ENCODE results near the gene CFL2.
"Not testable (repeated sequence)": the region's sequence is repeated elsewhere in the genome, so short reads cannot be mapped to it uniquely, and the experiment has no call there.

The CFL2 gene

GRCh38 chr14:34714320-34715126 lies at the start of gene CFL2:
TSS of gene CFL2 (minus strand) at chr14:34714593. CDS start at chr14:34714540, 53 bp downstream.
- DNase-seq (ENCODE audit: extremely low read depth in 1 of 2, low read depth in 1 of 2): peak; percentile 57 to 66

GRCh38 chr14:34755215-34755614 lies 40.8 kb upstream of the CFL2 start:
- no peak for DNase-seq (ENCODE audit: extremely low read depth in 1 of 2, low read depth in 1 of 2)

DNA sequence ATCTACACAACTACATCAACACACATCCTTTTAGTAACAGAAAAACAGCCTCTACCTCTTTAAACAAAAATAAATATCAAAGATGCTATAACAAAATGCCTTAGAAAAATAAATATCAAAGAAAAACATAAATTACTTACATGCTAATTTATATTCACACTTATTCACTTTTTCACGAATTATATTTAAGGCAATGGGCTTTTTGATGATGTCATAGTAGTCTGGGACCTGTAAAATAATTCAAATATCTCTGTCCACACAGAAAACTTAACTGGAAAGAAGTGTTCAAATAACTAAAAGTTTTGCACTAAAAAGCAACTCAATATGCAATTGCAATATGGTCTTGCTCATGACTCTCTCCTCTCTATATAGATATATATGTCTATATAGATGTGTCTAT lies 40.3 kb upstream of the CFL2 start:
- no peak for DNase-seq (ENCODE audit: extremely low read depth in 1 of 2, low read depth in 1 of 2)

- no peak for DNase-seq (ENCODE audit: extremely low read depth in 1 of 2, low read depth in 1 of 2)
Observed at GRCh38 chr14:34750670-34751069, 36.3 kb upstream of the CFL2 start.

- no peak for DNase-seq (ENCODE audit: extremely low read depth in 1 of 2, low read depth in 1 of 2)
Observed at GRCh38 chr14:34750233-34750632, 35.8 kb upstream of the CFL2 start.

DNA sequence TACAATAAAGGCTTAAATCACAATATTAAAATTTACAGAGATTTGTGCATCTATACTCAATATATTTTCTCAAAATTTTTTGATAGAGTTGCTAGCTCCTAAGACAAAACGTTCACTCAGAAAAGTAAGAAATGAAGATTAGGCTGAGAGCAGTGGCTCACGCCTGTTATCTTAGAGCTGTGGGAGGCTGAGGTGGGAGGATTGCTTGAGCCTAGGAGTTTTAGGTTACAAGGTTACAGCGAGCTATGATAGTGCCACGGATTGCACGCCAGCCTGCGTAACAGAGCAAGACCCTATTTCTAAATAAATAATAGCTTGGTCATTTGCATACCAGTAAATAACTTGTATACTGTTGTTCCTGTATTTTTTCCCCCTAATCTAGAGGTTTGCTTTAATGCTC lies 35.0 kb upstream of the CFL2 start:
- DNase-seq (ENCODE audit: extremely low read depth in 1 of 2, low read depth in 1 of 2): no peak

- DNase-seq (ENCODE audit: extremely low read depth in 1 of 2, low read depth in 1 of 2): no peak
Observed at GRCh38 chr14:34742270-34743115, 28.1 kb upstream of the CFL2 start.

DNA sequence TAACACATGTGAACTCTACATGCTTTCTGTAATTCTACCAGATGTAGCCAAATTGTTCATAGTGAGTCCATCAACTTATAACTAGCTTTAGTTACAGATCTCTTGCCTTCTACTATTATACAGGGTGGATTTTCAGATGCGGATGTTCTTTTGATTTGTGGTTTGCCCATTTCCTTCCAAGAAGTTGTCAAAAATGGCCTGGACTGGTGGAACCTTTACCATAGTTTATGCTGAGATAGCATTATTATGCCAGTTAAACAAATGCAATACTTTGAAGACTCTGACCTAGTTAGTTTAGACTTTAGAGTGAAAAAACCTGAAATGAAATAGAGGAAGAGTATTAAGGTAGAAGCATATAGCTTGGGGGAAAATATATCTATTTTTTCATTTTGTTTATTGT lies 27.4 kb upstream of the CFL2 start:
- no peak for DNase-seq (ENCODE audit: extremely low read depth in 1 of 2, low read depth in 1 of 2)

GRCh38 chr14:34740139-34740538 lies 25.7 kb upstream of the CFL2 start:
- not testable (repeated sequence) for DNase-seq (ENCODE audit: extremely low read depth in 1 of 2, low read depth in 1 of 2)

DNA sequence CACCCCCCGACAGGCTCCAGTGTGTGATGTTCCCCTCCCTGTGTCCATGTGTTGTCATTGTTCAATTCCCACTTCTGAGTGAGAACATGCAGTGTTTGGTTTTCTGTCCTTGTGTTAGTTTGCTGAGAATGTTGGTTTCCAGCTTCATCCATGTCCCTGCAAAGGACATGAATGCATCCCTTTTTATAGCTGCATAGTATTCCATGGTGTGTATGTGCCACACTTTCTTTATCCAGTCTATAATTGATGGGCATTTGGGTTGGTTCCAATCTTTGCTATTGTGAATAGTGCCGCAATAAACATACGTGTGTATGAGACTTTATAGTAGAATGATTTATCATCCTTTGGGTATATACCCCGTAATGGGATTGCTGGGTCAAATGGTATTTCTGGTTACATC lies 22.7 kb upstream of the CFL2 start:
- not testable (repeated sequence) for DNase-seq (ENCODE audit: extremely low read depth in 1 of 2, low read depth in 1 of 2)

DNA sequence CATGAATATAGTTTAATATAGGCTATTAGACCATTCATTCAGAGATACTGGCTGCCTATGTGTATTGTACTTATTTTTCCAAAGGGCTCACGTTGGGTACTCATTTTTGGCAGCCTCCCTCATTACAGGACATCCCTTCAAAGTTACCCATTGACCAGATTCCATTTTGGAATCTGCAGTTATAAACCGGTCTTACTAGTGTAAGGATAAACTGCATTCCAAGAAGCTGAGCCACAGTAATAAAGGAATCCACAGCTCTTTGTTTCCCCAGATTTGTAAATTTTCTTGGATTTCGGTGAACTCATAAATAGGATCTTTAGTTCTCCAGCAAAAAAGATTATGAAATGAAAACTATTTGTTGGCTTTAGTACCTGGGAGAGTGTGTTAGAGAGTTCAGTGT lies 18.9 kb upstream of the CFL2 start:
- no peak for DNase-seq (ENCODE audit: extremely low read depth in 1 of 2, low read depth in 1 of 2)

GRCh38 chr14:34732802-34733201 lies 18.4 kb upstream of the CFL2 start:
- no peak for DNase-seq (ENCODE audit: extremely low read depth in 1 of 2, low read depth in 1 of 2)

- no peak for DNase-seq (ENCODE audit: extremely low read depth in 1 of 2, low read depth in 1 of 2)
Observed at GRCh38 chr14:34723867-34724266, 9.5 kb upstream of the CFL2 start.

- no peak for DNase-seq (ENCODE audit: extremely low read depth in 1 of 2, low read depth in 1 of 2)
Observed at GRCh38 chr14:34722723-34723545, 8.5 kb upstream of the CFL2 start.

DNA sequence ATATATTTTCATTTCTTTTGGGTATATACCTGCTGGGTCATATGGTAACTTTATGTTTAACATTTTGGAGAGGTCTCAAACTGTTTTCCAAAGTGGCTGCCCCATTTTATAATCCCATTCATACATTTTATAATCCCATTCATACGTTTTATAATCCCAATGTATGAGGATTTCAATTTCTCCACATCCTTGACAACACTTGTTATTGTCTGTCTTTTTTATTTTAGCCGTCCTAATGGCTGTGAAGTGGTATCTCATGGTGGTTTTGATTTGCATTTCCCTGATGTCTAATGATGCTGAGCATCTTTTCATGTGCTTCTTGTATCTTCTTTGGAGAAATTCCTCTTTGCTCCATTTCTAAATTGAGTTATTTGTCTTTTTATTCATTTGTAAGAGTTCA lies 6.7 kb upstream of the CFL2 start:
- DNase-seq (ENCODE audit: extremely low read depth in 1 of 2, low read depth in 1 of 2): no peak

DNA sequence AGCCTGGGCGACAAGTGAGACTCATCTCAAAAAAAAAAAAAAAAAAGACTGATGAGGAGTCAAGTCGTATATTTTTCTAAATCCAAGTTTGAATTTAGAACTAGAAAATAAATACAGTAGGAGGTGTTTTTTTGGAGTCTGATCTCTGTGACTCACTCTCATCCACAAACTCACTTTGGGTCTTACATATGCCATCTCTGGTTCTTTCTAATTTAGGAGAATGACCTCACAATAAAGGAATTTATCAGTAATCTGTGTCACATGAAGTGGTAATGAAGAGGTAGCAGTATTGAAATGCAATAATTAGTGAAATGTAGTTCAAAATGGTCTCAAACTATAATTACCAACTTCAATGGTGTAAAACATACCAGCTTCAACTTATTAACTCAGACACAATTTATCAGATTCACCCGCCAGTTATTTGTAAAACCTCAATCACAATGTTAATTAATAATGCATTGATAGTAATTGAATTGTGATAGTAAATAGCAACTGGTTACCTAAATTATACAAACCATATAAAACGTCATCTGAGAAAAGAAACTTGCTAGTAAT lies 4.4 kb upstream of the CFL2 start:
- no peak for DNase-seq (ENCODE audit: extremely low read depth in 1 of 2, low read depth in 1 of 2)

- no peak for DNase-seq (ENCODE audit: extremely low read depth in 1 of 2, low read depth in 1 of 2)
Observed at GRCh38 chr14:34715127-34715863, 902 bp upstream of the CFL2 start.

GRCh38 chr14:34713681-34714319 lies 593 bp downstream of the CFL2 start:
- DNase-seq (ENCODE audit: extremely low read depth in 1 of 2, low read depth in 1 of 2): no peak

DNA sequence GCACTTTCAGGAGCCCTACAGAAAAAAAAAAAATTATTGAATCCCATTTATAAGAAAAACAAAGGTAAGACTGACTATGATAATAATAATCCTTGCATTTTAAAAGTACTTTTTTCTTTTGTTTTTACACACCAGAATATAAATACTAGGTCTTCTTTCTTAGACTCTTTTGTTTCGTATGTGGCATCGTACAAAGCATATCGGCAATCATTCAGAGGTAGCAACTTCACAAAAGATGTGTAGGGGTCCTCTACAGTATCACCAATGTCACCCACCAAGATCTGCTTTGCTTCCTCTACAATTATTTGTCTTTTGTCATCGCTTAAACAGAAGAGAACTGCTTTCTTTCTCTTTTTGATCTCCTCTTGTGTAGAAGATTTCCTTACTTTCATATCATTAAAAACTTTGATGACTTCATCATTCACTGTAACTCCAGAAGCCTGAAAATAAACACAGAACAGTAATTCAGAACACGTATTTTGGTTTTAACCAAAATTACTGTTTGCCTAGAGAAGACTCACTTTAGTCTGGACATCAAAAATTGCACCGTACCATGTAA lies 1.2 kb downstream of the CFL2 start:
- no peak for DNase-seq (ENCODE audit: extremely low read depth in 1 of 2, low read depth in 1 of 2)

Measured in stimulated activated CD8-positive, alpha-beta memory T cell treated with anti-CD3 and anti-CD28 coated beads, Interleukin-7, amount 100 ng/mL, for 48 hours (primary cell).